GM21367 (cell line): ENCODE data around the gene IFI27.
"Not testable (repeated sequence)": the region's sequence is repeated elsewhere in the genome, so short reads cannot be mapped to it uniquely, and the experiment has no call there.

Experiments used
- ATAC-seq: cut with Tn5 transposase; IDR thresholded peaks from one replicate; pipeline ENCODE4 v1.9.1; 2021; ENCODE audit not compliant: unreplicated experiment

Gene IFI27

DNA sequence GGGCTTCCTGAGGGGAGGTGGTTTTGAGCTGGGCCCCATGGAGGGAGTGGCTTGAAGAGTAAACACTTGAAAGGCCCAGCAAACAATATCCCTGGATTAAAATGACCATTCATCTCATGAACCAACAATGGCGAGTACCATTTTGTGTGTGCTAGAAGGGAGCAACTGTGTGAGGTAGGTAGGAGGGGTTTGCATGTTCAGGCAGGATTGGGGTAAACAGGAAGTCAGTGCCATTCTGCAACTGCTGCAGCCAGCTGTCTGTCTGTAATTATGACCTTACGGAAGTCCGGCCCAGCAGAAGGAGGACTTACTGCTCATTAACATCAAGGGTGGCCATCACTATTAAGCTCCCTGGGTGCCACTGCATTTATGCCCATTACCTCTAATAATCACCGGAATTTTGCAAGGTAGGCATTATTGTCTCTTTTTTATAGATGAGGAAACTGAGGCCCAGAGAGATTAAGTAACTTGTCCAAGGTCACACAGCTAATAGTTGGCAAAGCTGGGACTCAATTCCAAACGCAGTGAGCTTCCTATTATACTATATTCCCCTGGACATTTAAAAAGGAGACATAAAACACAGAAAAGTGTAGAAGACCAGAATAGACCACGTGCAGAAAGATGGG, 35.5 kb downstream of the IFI27 start:
- ATAC-seq, result no peak

DNA sequence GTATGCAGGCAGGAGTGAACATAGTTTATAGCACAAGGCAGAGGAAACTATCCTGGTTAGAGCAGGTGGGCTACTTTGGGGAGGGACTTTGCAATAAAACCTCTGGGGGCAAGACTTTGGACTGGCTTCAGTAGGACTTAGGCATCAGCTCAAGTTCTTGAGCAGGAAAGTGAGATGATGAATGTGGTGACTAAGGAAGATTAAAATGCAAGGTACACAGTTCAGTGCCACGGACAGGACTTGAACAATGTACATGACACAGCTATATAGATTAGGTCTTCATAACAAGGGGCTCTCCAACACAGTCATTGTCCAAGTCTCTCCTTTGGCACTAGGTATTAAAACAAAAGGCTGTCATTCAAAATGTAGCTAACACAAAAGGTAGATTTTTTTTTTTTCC, 42.1 kb downstream of the IFI27 start:
- ATAC-seq, result no peak

DNA sequence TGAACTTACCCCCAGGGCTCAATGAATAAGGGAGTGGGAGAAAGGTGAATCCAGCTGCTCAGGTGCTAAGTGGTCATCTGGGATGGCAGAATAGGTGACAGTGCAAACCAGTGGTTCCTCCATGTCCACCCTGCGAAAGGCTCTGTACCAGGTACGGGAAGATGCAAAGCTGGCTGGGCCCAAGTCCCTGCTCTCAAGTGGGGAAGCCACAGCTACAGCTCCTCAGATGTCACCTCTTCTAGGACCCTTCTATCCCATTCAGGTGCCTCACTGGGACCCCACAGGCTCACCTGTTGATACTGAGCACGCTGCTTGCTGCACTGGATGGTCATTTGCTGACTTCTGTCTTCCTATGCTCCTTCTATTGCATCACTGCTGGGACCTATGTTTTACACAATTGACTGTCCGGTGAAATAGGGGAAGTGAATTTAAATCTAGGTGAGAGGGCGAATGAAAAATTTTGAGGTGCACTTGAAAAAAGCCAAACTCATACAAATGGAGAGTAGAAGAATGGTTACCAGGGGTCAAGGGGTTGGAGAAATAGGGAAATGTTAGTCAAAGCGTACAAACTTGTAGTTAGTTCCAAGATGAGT, 43.3 kb downstream of the IFI27 start:
- ATAC-seq, result no peak

DNA sequence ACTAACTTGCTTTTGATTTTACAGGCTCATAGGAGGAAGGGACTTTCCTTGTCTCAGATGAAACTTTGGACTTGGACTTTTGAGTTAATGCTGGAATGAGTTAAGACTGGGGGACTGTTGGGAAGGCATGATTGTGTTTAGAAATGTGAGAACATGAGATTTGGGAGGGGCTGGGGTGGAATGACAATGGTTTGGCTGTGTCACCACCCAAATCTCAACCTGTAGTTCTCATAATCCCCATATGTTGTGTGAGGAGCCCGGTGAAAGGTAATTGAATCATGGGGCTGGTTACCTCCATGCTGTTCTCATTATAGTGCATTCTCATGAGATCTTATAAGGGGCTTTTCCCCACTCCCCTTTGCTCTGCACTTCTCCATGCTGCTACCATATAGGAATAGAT, 45.6 kb downstream of the IFI27 start:
- ATAC-seq, result not testable (repeated sequence)

DNA sequence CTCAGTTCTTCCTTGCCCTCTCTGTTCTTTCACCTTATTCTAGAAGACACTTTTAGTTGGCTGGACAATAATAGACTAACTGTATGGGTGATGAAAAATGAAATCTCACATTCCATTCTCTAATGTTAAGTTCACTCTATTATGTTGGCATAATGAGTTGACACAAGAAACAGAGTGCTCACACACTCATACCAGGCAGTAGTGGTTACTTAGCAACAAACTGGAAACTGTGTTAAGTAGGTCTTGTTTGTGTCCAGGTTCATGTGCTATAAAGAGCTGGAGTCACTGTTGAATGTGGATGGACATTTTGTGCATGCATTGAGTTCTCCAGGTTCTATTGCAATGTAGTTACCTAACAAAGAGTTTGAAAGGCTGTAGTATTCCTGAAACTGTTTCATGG, 46.7 kb downstream of the IFI27 start:
- ATAC-seq, result no peak

DNA sequence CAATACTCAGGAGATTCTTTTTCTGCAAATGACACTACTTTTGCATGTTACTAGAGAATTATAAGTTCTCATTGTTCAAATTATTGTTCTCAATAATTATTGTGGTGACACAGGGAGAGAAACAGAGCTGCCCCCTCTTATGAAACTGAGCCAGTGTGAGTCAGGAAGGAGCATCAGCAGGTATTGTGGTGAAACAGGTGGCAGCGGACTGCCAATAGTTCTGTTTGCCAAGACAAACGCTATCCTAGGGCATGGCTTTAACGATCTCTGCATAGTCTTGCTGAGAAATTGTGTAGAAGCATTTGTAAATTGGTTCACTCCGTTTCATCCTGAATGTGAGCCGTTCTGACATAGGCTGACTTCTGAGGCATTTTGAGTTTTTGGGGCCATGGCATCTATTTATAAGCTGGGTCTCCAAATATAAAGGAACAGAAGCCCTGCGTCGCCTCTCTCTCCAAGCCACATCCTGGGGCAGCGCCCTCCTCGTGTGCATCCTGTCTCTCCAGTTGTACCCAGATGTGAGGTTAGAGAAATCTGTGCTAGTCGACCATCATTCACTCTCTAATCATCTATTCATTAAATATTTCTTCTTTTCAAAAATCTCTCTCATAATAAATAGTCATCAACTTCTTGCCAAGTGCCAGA, 47.8 kb downstream of the IFI27 start:
- no peak for ATAC-seq

DNA sequence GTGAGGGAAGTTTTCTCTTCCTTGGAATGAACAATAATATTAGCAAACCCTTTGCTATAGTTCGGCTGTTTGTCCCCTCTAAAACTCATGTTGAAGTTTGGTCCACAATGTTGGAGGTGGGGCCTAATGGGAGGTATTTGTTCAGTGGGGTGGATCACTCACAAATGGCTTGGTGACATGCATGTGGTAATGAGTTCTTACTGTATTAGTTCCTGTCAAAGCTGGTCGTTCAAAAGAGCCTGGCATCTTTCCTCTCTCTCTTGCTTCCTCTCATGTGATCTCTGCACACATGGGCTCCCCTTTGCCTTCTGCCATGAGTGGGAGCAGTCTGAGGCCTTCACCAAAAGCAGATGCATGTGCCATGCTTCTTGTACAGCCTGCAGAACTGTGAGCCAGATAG, 50.5 kb downstream of the IFI27 start:
- no peak for ATAC-seq

DNA sequence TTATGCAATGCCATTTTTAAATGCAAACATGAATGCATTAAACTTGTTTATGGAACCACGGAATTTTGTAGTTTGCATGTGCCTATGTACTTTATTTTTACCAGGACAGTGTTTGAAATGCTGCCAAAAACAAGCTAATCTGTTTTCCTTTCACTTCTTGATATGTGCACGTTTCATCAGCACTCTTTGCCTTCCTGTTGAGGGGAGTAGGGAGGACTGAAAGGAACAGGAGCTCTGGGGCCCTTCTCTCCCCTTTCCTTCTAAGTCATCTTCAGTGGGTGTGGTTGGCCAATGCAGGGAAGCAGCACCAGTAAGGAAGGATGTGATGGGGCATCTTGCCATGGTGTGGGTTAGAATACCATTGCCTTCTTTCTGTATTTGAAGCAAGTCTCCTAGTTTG, 51.4 kb downstream of the IFI27 start:
- no peak for ATAC-seq

DNA sequence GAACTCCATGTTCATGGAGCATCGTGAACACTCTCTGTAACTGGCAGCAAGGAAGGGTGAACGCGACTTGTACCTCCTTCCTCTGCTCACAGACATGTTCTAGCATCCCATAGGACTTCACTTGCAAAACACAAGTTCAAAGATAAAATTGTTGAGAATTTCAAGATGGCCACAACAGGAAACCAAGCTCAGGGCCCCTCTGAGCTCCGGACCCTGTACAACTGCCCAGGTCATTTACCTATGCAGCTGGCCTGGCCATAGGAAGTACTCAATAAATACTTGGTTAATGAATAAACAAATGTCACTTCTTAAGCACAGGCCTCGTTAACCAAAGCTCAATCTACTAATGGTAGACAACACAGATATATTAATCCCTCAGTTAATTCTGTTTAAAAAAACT, 51.9 kb downstream of the IFI27 start:
- ATAC-seq, result no peak

DNA sequence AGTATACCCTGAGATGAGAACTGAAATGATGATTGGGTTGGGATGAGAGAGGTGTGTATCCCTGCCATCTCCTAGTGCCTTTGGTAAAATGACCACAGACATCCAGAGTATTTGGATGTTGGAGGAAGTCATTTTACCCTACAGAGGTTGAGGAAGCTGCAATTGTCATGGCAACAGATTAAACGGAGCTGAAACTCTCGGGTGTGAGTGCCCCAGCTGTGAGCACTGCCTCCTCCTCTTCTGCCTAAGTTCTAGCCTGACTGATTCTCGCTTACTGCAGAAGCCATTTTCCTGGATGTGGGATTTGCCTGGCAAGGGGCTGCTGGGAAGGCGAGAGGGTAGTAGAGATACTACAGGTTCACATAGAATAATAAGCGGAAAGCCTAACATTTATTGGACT, 53.3 kb downstream of the IFI27 start:
- no peak for ATAC-seq

DNA sequence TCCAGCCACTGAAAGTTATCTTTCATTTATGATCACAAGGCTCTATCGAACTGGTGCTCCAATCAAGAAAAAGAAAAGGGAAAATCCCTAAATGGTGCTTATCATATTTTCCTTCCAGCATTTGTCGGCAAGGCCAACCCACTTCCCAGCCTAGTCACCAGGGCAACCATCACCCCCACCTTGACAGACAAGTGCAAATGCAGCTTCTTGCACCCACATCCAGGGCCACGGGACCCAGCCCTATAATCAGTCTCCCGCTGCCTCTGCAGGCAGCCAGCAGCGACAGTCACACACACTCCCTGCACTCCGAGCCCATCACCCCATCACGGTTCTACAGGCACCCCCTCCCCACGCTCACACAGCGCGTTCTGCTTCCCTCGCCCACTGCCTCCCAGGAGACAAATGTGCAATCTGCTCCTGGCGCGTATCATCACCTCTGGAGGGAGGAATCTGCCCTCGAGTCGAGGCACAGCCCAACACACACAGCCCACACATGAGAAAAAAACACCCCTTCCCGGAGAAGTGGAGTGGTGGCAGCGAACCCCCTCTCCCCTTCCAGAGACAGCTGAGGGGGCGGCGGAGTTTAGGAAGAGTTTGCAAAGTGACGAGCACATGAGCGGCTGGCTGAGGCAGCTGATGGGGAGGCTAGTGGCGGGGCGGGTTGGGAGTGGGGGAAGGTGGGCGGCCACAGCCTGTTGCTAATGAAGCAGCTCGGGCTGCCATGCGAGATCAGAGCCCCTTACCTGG, 54.3 kb downstream of the IFI27 start:
- ATAC-seq, result no peak

DNA sequence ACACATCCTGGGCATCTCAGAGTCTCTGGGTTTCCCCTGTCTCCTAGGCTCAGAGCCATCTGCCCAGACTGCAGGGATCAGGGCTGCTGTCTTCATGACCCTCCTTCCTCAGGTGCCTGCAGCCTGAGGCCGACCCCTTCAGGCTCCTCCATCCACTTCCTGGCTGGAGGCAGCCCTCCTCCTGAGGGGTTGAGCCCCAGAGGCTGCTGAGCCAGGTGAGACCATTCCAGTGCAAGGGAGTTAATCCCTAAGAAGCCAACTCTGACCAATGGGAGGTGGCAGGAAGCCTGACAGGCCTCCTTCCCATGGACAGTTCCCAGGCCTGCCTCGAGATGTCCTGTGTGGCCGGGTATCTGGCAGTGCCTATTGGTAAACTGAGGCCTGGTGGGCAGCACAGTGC, 55.2 kb downstream of the IFI27 start:
- no peak for ATAC-seq
